ENCODE measurements around the gene MED20. TPM values are rescaled to one million over a fixed set of nuclear protein-coding genes. Genes with fewer than 3 reads are reported as not detected.

The MED20 gene
- total RNA-seq, 1 donor from 2014 or later = 13.5 TPM

GRCh38 chr6:41885930-41886329 lies 35.0 kb downstream of the MED20 start:
- Histone ChIP-seq H3K9me3 (no peaks in the 10 kb centered on the region), H3K4me3 (no peak overlapping the region), H3K36me3 (no peaks in the 10 kb centered on the region), H3K4me1 (no peaks in the 10 kb centered on the region), H3K27ac (no peak overlapping the region), H3K27me3 (no peaks in the 10 kb centered on the region)
- no peak for DNase-seq (ENCODE audit: low spot score in 2 of 2)
- intact Hi-C loops (cut with DNase I) = no loop called here
- no peak for TF ChIP-seq CTCF (IDR thresholded peaks at IDR 0.05)

- no peak for TF ChIP-seq CTCF (IDR thresholded peaks at IDR 0.05)
- no peaks in the 10 kb centered on the region for H3K4me1 ChIP-seq
- H3K9me3 ChIP-seq = no peaks in the 10 kb centered on the region
- H3K27me3 ChIP-seq = no peaks in the 10 kb centered on the region
- H3K4me3 ChIP-seq = no peak overlapping the region
- no peak overlapping the region for H3K27ac ChIP-seq
- no peaks in the 10 kb centered on the region for H3K36me3 ChIP-seq
- no peak for DNase-seq (ENCODE audit: low spot score in 2 of 2)
- intact Hi-C loops (cut with DNase I) = no loop called here
Measured at GRCh38 chr6:41884957-41885356, 36.0 kb downstream of the MED20 start.

GRCh38 chr6:41881506-41881905 lies 39.4 kb downstream of the MED20 start:
- H3K27me3 ChIP-seq = no peaks in the 10 kb centered on the region
- no peaks in the 10 kb centered on the region for H3K9me3 ChIP-seq
- H3K4me1 ChIP-seq = no peaks in the 10 kb centered on the region
- H3K36me3 ChIP-seq = no peaks in the 10 kb centered on the region
- no peak overlapping the region for H3K27ac ChIP-seq
- H3K4me3 ChIP-seq = no peak overlapping the region
- DNase-seq (ENCODE audit: low spot score in 2 of 2) = no peak
- TF ChIP-seq CTCF (IDR thresholded peaks at IDR 0.05) = no peak
- intact Hi-C loops (cut with DNase I) = no loop called here

- Histone ChIP-seq H3K4me1 (no peaks in the 10 kb centered on the region), H3K36me3 (no peaks in the 10 kb centered on the region), H3K27me3 (no peaks in the 10 kb centered on the region), H3K9me3 (no peaks in the 10 kb centered on the region), H3K4me3 (no peak overlapping the region), H3K27ac (no peak overlapping the region)
- intact Hi-C loops (cut with DNase I) = no loop called here
- no peak for DNase-seq (ENCODE audit: low spot score in 2 of 2)
- TF ChIP-seq CTCF (IDR thresholded peaks at IDR 0.05) = no peak
Measured at GRCh38 chr6:41878961-41879405, 42.0 kb downstream of the MED20 start.

- DNase-seq (ENCODE audit: low spot score in 2 of 2) = no peak
- no peaks in the 10 kb centered on the region for H3K27me3 ChIP-seq
- TF ChIP-seq CTCF (IDR thresholded peaks at IDR 0.05) = no peak
- intact Hi-C loops (cut with DNase I) = no loop called here
- H3K27ac ChIP-seq = no peak overlapping the region
- no peaks in the 10 kb centered on the region for H3K4me1 ChIP-seq
- H3K9me3 ChIP-seq = no peaks in the 10 kb centered on the region
- no peaks in the 10 kb centered on the region for H3K36me3 ChIP-seq
- H3K4me3 ChIP-seq = no peak overlapping the region
Measured at GRCh38 chr6:41878246-41878645, 42.7 kb downstream of the MED20 start.

GRCh38 chr6:41877051-41877680 lies 43.8 kb downstream of the MED20 start:
- DNase-seq (ENCODE audit: low spot score in 2 of 2) = no peak

More at GRCh38 chr6:41877051-41877680, 43.8 kb downstream of the MED20 start:
- H3K9me3 ChIP-seq = no peaks in the 10 kb centered on the region
- no peak overlapping the region for H3K4me3 ChIP-seq
- TF ChIP-seq CTCF (IDR thresholded peaks at IDR 0.05) = no peak
- no peaks in the 10 kb centered on the region for H3K4me1 ChIP-seq
- no peaks in the 10 kb centered on the region for H3K27me3 ChIP-seq
- H3K36me3 ChIP-seq = no peaks in the 10 kb centered on the region
- intact Hi-C loops (cut with DNase I) = no loop called here
- no peak overlapping the region for H3K27ac ChIP-seq

Measured in ascending aorta (tissue), 2 donors.